Esophagus muscularis mucosa (tissue), 4 donors: ENCODE results near the gene BTBD9. TPM values are rescaled to one million over a fixed set of nuclear protein-coding genes. Genes with fewer than 3 reads are reported as not detected.

ENCODE experiments used
- DNase-seq: peaks from one replicate; pipeline ENCODE4 v3.0.0-alpha.2; 2017; ENCODE audit errors: extremely low spot score
- H3K27ac ChIP-seq, 4 donors: fragments of 200-600 bp; sonication (generic); replicated peaks in 1 of 4; 1 replicate in 3 of 4; 2 replicates in 1 of 4; pipeline ENCODE4 v1.5.1; 2016 to 2019; ENCODE audit warnings: mild to moderate bottlenecking in 1 of 4
- H3K27me3 ChIP-seq, 4 donors: fragments of 200-600 bp; sonication (generic); one replicate each; pipeline versions ENCODE4 v1.5.1 to v1.6.0; 2016 to 2019
- H3K36me3 ChIP-seq, 4 donors: fragments of 200-600 bp; sonication (generic); one replicate each; pipeline ENCODE4 v1.5.1; 2016 to 2019
- H3K4me1 ChIP-seq, 4 donors: fragments of 200-600 bp; sonication (generic); one replicate each; pipeline ENCODE4 v1.5.1; 2016 to 2019
- H3K4me3 ChIP-seq, 4 donors: fragments of 200-600 bp; sonication (generic); 1 replicate in 2 of 4; 2 replicates in 2 of 4; pipeline ENCODE4 v1.5.1; 2016 to 2019; ENCODE audit warnings: mild to moderate bottlenecking in 4 of 4, moderate library complexity in 1 of 4
- H3K9me3 ChIP-seq, 4 donors: fragments of 200-600 bp; sonication (generic); 1 replicate in 3 of 4; 2 replicates in 1 of 4; pipeline ENCODE4 v1.5.1; 2016 to 2019
- CTCF ChIP-seq, 3 experiments: fragments of 200-600 bp in 2 of 3; fragments of 450-650 bp in 1 of 3; sonication (generic) in 2 of 3; IDR thresholded peaks; one replicate each; pipeline ENCODE4 v1.5.1; 2017 to 2019; ENCODE audit warnings: antibody characterized with exemption in 3 of 3, mild to moderate bottlenecking in 2 of 3, moderate library complexity in 1 of 3
- EP300 ChIP-seq: sonication (generic); formaldehyde crosslinking; IDR thresholded peaks from one replicate; pipeline ENCODE4 v1.6.1; 2017; ENCODE audit warnings: antibody characterized with exemption
- POLR2A ChIP-seq: fragments of 450-650 bp; IDR thresholded peaks from one replicate; pipeline ENCODE4 v1.6.1; 2017; ENCODE audit warnings: antibody characterized with exemption, moderate library complexity, mild to moderate bottlenecking, low read depth
- POLR2AphosphoS5 ChIP-seq, 2 donors: sonication (generic); formaldehyde crosslinking; IDR thresholded peaks; one replicate each; pipeline ENCODE4 v1.6.1; 2017; ENCODE audit warnings: antibody characterized with exemption in 2 of 2
- WGBS: methylation state at CpG from one replicate; pipeline ENCODE4 v1.1.5; 2018; 5-methylcytosine and 5-hydroxymethylcytosine counted together
- intact Hi-C: fragments of 100-400 bp; cut with DNase I; formaldehyde crosslinking; loops from one replicate; pipeline ENCODE4 v1.15.1; 2023
- total RNA-seq, 4 donors: library from RNA; depleted of rRNA; stranded (reverse); fragments of >200 nt; gene quantifications; one replicate each; pipeline versions ENCODE4 v1.1.0 to v1.2.1, GENCODE V29; 2016

The BTBD9 gene
- total RNA-seq, 4 donors from 2014 or later: 9.4 to 14.1 (median 11.2) TPM

- Histone ChIP-seq H3K4me3 (no peak overlapping the region), H3K27ac (no peak overlapping the region), H3K27me3 (no peaks in the 10 kb centered on the region), H3K36me3 (no peaks in the 10 kb centered on the region), H3K9me3 (no peaks in the 10 kb centered on the region), H3K4me1 (peaks cover 0 to 16% (median 13%) of the 10 kb centered on the region in 4 donors)
- intact Hi-C loops: no loop called here
- no peak for TF ChIP-seq POLR2AphosphoS5 (IDR thresholded peaks at IDR 0.05)
- TF ChIP-seq EP300: no peak
- TF ChIP-seq POLR2A: no peak
- no peak for TF ChIP-seq CTCF (IDR thresholded peaks at IDR 0.05)
- 100% methylated on average over 1 of the region's 1 CpG for WGBS
- DNase-seq: no peak
Observed at GRCh38 chr6:38375341-38375740, 264.4 kb downstream of the BTBD9 start.

- Histone ChIP-seq H3K27ac (no peak overlapping the region), H3K4me3 (no peak overlapping the region), H3K9me3 (no peaks in the 10 kb centered on the region), H3K4me1 (peaks cover 0 to 18% (median 13%) of the 10 kb centered on the region in 4 donors), H3K27me3 (no peaks in the 10 kb centered on the region), H3K36me3 (no peaks in the 10 kb centered on the region)
- DNase-seq: no peak
- intact Hi-C loops: no loop called here
- WGBS: 89% methylated on average over 1 of the region's 1 CpG
- TF ChIP-seq POLR2AphosphoS5 (IDR thresholded peaks at IDR 0.05) (no peak), EP300 (no peak), POLR2A (no peak), CTCF (IDR thresholded peaks at IDR 0.05) (no peak)
Observed at GRCh38 chr6:38371881-38372280, 267.8 kb downstream of the BTBD9 start.

- Histone ChIP-seq H3K4me3 (no peak overlapping the region), H3K4me1 (peaks cover 0 to 18% (median 13%) of the 10 kb centered on the region in 4 donors), H3K27me3 (no peaks in the 10 kb centered on the region), H3K27ac (no peak overlapping the region), H3K36me3 (no peaks in the 10 kb centered on the region), H3K9me3 (no peaks in the 10 kb centered on the region)
- no peak for DNase-seq
- intact Hi-C loops: no loop called here
- 46% methylated on average over 8 of the region's 8 CpGs for WGBS
- no peak for TF ChIP-seq POLR2A
- TF ChIP-seq CTCF (IDR thresholded peaks at IDR 0.05): no peak
- TF ChIP-seq EP300: no peak
- no peak for TF ChIP-seq POLR2AphosphoS5 (IDR thresholded peaks at IDR 0.05)
Observed at GRCh38 chr6:38370653-38371601, 268.8 kb downstream of the BTBD9 start.

- Histone ChIP-seq H3K9me3 (no peaks in the 10 kb centered on the region), H3K36me3 (no peaks in the 10 kb centered on the region), H3K27me3 (no peaks in the 10 kb centered on the region), H3K27ac (no peak overlapping the region), H3K4me1 (peaks cover 7 to 18% (median 13%) of the 10 kb centered on the region in 4 donors), H3K4me3 (no peak overlapping the region)
- intact Hi-C loops: no loop called here
- TF ChIP-seq POLR2AphosphoS5 (IDR thresholded peaks at IDR 0.05) (no peak), EP300 (no peak), CTCF (IDR thresholded peaks at IDR 0.05) (no peak), POLR2A (no peak)
- no peak for DNase-seq
Observed at GRCh38 chr6:38367231-38367630, 272.5 kb downstream of the BTBD9 start.
